Renal cortical epithelial cell (primary cell): ENCODE measurements around the gene IWS1. TPM values are rescaled to one million over a fixed set of nuclear protein-coding genes. Genes with fewer than 3 reads are reported as not detected.
"Not testable (repeated sequence)": the region's sequence is repeated elsewhere in the genome, so short reads cannot be mapped to it uniquely, and the experiment has no call there.

Experiments used
- DNase-seq: peaks from one replicate; pipeline ENCODE4 v3.0.0-alpha.2; 2011; ENCODE audit warnings: low read depth
- total RNA-seq: library from RNA; depleted of rRNA; stranded (reverse); fragments of >200 nt; gene quantifications from 2 replicates; pipeline ENCODE4 v1.2.3, GENCODE V29; 2014

The IWS1 gene
- total RNA-seq, 1 donor from 2014 or later, result 71.3 TPM

GRCh38 chr2:127560931-127561280 is 34.6 kb upstream of the IWS1 start:
- DNase-seq, result no peak

DNA sequence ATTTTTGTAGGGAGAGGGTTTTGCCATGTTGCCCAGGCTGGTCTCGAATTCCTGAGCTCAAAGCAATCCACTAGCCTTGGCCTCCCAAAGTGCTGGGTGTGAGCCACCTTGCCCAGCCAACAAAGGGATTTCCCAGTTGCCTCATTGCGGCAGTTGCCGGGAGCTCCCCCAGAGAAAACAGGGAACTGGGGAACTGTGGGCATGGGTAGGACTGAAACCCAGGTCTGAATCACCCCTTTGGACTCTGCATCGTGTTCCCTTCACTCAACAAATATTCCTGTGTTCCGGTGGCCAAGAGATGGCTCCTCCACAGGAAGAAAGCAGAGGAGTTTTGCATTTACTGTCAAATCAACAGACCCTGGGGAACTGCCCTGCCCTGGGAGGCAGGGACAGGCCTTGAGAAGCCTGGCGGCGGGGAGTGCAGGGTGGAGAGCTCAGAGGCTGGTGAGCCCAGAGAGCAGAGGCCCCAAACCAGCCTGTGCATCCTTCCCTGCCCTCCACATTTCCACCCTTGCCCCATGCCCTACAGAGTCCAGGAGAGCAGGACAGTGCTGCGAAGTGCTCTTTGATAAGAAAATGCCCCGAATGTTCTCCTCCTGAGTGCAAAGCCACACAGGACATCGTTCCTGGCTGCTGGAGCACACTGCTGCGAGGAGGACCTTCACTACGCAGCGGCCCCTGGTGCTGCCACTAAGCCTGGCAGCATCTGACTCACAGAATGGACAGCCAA is 34.1 kb upstream of the IWS1 start:
- no peak for DNase-seq

DNA sequence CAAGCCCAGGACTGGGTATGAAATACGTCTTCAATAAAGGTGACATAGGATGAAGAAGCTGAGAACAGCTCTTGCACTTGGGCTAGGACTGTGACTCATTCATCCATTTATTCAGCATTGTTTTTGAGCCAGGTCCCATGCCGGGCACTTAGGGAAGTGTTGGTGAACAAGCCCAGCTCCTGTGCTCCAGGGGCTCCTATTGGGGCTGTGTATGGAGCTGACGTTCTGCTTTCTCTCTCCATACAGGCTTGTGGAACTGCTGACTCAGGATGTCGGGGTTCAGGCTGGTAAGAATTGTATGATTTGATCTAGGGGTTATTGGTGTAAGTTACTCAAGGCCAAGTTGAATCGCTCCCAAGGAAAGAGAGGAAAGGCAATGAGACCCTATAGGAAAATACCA is 33.2 kb upstream of the IWS1 start:
- DNase-seq, result no peak

- no peak for DNase-seq
Measured at GRCh38 chr2:127558911-127559310, 32.6 kb upstream of the IWS1 start.

GRCh38 chr2:127552846-127553245 is 26.6 kb upstream of the IWS1 start:
- no peak for DNase-seq

GRCh38 chr2:127552336-127552735 is 26.0 kb upstream of the IWS1 start:
- no peak for DNase-seq

DNA sequence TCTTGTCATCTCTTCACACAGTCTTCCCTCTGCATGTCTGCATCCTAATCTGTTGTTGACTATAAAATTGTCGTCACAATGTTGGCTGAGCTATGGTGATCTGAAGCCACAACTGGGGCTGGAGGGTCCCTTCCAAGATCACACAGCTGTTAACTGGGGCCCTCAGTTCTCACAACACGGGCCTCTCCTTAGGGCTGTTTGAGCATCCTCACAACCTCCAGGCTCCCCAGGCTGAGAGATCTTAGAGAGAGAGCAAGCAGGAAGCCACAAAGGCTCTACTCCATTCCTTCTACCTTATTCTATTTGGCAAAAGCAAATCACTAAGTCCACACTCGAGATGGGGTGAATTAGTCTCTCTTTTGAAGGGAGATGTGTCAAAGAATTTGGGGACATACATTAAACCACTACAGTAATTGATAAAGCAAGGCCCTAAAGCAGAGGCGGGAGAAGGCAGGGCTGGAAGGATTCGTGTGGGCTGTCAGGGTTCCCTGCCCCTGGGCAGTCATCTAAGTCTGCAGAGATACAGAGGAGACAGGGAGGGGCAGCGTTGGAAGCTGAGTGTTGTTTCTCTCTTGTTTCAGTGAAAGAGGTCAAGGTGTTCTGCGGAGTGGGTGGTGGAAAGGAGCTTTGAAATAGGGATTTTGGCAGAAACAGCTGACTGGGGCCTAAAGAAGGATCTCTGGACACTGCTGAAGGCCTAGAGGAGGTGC is 25.1 kb upstream of the IWS1 start:
- DNase-seq, result no peak

- DNase-seq, result no peak
Measured at GRCh38 chr2:127546797-127547196, 20.5 kb upstream of the IWS1 start.

- no peak for DNase-seq
Measured at GRCh38 chr2:127545796-127546195, 19.5 kb upstream of the IWS1 start.

GRCh38 chr2:127545189-127545588 is 18.9 kb upstream of the IWS1 start:
- no peak for DNase-seq

DNA sequence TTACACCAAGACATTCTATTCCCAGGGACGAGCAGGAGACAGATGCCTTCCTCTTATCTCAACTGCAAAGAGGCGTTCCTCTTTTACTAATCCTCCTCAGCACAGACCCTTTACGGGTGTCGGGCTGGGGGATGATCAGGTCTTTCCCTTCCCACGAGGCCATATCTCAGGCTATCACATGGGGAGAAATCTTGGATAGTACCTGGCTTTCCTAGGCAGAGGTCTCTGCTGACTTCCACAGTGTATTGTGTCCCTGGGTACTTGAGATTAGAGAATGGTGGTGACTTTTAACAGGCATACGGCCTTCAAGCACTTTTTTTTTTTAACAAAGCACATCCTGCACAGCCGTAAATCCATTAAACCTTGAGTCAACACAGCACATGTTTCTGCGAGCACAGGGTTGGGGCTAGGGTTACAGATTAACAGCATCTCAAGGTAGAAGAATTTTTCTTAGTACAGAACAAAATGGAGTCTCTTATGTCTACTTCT is 16.8 kb upstream of the IWS1 start:
- peak; percentile 55 for DNase-seq

DNA sequence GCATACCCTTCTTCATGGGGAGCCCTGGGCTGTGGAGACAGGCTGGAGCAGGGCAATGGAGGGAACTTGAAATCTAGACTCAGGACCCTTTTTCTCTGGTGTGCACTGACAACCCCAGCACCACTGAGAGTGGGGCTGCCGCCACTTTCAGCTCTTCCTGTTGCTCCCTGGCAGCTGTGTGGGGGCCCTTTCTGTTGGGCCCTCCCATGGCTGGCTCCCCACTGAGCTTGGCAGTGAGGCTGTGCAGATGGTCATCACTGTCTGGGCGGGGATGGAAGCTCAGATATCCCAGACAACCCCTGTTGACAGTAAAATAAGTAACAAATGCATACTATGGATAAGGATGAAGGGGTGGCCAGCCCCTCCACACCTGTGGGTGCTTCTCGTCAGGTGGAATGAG is 15.9 kb upstream of the IWS1 start:
- DNase-seq, result no peak

GRCh38 chr2:127541809-127542208 is 15.5 kb upstream of the IWS1 start:
- DNase-seq, result no peak

GRCh38 chr2:127537644-127538043 is 11.4 kb upstream of the IWS1 start:
- no peak for DNase-seq

DNA sequence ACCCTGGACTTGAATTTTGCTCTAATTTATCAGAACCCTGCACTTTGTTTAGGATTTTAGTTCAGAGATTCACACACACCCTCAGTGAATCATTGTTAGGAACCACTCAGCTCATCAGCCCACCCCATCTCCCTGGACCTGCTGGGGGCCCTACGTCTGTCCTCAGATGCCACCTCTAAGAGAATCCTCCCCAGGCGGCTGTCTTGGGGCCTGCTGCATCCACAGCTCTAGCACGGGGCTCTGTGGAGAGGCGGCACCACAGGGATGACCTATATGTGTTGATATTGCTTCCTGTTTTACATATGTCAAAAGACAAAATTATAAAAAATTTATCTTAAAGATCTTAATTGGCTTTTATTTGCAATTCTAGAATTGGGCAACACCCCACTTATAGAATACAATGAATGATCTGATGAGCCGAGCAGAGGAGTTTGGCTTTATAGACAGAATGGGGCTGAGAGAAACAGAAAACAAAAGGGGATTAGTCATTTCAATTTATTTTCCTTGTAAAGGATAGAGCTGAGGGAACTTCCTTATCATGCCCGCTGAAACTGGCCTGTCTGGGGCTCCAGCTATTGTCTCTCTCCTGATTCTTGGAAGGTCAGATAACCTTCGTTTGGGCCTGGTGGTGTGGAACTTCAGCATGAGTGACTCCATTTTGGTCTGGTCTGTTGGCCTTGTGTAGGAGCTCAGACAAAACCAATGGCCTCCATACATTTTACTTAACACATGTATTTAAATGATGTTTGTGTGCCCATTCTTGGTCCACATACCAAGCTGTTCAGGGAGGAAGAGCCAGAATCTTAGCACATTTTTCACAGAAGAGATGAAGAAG is 10.6 kb upstream of the IWS1 start:
- DNase-seq, result no peak

DNA sequence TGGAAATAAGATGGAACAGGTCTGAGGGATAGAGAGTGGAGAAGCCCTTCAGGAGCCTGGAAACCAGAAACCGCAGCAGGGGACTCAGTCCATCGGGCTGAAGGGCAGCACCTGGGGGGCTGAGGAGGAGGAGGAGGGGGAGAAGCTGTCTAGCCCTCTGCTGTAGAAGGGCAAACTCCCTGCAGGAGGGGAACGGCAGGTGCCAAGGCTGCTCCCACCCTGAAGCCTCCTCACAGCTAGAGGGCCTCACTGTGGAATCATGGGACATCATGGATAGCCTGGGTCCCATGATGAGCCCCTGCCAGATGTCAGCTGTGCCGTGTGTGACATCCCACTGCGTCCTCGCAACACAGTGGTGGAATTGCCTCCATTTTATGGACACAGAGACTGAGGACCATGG is 9.6 kb upstream of the IWS1 start:
- no peak for DNase-seq

DNA sequence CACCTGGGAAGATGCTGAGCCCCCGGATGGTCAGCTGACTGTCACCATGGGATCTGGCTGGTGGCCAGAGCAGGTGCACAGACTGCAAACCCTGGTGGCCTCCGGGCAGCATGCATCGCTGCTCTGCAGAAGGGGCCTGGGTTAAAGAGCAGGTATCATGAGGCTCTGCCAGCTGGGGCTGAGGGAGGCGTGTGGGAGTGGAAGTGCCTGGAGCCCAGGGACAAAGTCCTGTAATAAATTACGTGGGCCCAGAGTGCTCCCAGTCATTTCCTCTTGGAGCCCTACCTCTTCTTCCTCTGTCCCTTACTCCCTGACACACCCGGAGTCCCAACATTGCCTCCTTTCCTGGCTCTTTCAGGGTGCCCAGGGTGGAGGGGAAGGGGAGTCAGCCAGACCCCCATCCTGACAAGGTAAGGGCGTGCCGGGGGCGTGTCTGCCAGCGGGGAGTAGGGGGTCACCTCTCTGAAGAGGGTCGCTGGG is 9.2 kb upstream of the IWS1 start, which contains the start of gene MYO7B:
MYO7B (plus strand) TSS at position 262 of the 480 bp plus-strand sequence. CDS start 24,040 bp downstream, outside the sequence.
- peak; percentile 30 for DNase-seq

- DNase-seq, result no peak
Measured at GRCh38 chr2:127532296-127532695, 6.0 kb upstream of the IWS1 start.

- no peak for DNase-seq
Measured at GRCh38 chr2:127531221-127531648, 4.9 kb upstream of the IWS1 start.

DNA sequence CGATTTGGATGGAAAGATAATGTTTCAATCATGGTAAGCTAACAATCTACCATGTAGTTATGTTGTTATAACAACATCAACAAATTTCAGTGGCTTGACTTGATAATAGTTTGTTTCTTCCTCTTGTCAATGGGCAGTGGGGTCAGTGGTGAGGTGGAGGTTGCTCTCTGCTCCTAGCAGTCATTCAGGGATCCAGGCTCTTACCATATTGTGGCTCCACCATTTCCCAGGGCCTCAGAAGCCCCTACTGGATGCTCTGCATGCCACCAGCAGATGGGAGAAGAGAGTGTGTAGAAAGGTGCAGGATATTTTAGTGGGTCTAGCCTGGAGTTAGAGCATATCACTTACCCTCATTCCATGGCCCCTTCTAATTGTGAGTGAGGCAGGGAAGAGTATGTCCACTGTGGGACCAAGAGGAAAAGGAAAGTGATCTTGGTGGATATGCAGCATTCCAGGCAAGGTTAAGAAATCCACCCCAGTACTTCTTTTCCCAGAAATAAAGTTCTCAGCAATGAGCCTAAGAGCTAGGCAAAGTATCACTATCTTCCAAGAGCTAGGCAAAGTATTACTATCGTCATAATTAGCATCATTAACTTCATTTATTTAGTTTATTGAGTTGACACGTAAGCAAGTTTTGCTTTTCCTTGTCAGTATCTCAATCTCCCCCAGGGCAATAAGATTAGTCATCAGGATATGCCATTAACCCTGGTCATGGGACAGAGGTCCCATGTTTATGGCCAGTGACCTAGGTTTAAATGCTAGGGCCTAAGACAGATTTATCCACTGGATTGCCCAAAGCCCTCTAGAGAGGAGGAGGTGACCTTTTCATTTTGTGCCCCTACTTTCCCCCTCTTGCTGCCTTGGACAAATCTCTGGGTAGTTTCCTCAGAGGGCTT is 4.2 kb upstream of the IWS1 start:
- DNase-seq, result peak; percentile 83

GRCh38 chr2:127529416-127529815 is 3.1 kb upstream of the IWS1 start:
- not testable (repeated sequence) for DNase-seq
